Activated CD8-positive, alpha-beta T cell treated with anti-CD3 and anti-CD28 coated beads for 36 hours (primary cell): ENCODE results near the gene SELENBP1. TPM values are rescaled to one million over a fixed set of nuclear protein-coding genes. Genes with fewer than 3 reads are reported as not detected.
"Not testable (repeated sequence)": the region's sequence is repeated elsewhere in the genome, so short reads cannot be mapped to it uniquely, and the experiment has no call there.

ENCODE experiments used
- ATAC-seq: fragments of 200-7000 bp; cut with Tn5 transposase; one replicate; pipeline ENCODE4 v1.10.0; 2021; ENCODE audit warnings: mild to moderate bottlenecking, moderate library complexity
- CTCF ChIA-PET: fragments of 350-600 bp; sonication (Branson Sonifier 250); formaldehyde crosslinking; loops from one replicate; lab custom pipeline; 2021; ENCODE audit warnings: antibody characterized with exemption; lab: Charles Lee
- POLR2A ChIA-PET: fragments of 350-600 bp; sonication (Branson Sonifier 250); formaldehyde crosslinking; loops from one replicate; lab custom pipeline; 2021; ENCODE audit warnings: antibody characterized with exemption; lab: Charles Lee
- DNase-seq: peaks from one replicate; pipeline ENCODE4 v3.0.0-alpha.2; 2020
- H3K27ac Mint-ChIP-seq: one replicate; pipeline ENCODE4 v1.8.0; 2021; ENCODE audit warnings: mild to moderate bottlenecking, mixed read lengths
- H3K27me3 Mint-ChIP-seq: one replicate; pipeline ENCODE4 v1.8.0; 2021; ENCODE audit warnings: mixed read lengths
- H3K36me3 Mint-ChIP-seq: one replicate; pipeline ENCODE4 v1.8.0; 2021; ENCODE audit warnings: low read depth, mixed read lengths
- H3K4me1 Mint-ChIP-seq: one replicate; pipeline ENCODE4 v1.8.0; 2021; ENCODE audit warnings: low read depth, mixed read lengths
- H3K4me3 Mint-ChIP-seq: one replicate; pipeline ENCODE4 v1.8.0; 2021; ENCODE audit warnings: mild to moderate bottlenecking, moderate library complexity, mixed read lengths
- H3K9me3 Mint-ChIP-seq: one replicate; pipeline ENCODE4 v1.8.0; 2021; ENCODE audit warnings: mixed read lengths
- CTCF ChIP-seq: fragments of 200-600 bp; IDR thresholded peaks from one replicate; pipeline ENCODE4 v1.8.0; 2022; ENCODE audit warnings: antibody characterized with exemption, mild to moderate bottlenecking
- intact Hi-C: fragments of 100-400 bp; cut with micrococcal nuclease; formaldehyde crosslinking; loops from one replicate; pipeline ENCODE4 v1.10.0; 2022
- total RNA-seq, 2 experiments: library from RNA; stranded (reverse); gene quantifications; one replicate each; pipeline ENCODE4 v1.2.3, GENCODE V29; 2021

The SELENBP1 gene
- total RNA-seq, 2 experiments from 2014 or later, result not detected

- H3K4me1 Mint-ChIP-seq, result peaks cover 10% of the 10 kb centered on the region
- H3K36me3 Mint-ChIP-seq, result no peaks in the 10 kb centered on the region
- DNase-seq (no peak), ATAC-seq (no peak)
- TF ChIP-seq CTCF, result no peak
- H3K9me3 Mint-ChIP-seq, result no peaks in the 10 kb centered on the region
- H3K27me3 Mint-ChIP-seq, result no peaks in the 10 kb centered on the region
- H3K27ac Mint-ChIP-seq, result no peak overlapping the region
- CTCF ChIA-PET, result interaction anchor here (4.0 kb wide), 1 partner anchor 11 kb away, joined by 38 read pairs; no protein-coding TSS in a partner anchor
- POLR2A ChIA-PET, result interaction anchor here (0.6 kb wide), 1 partner anchor 122 kb away, joined by 3 read pairs; no protein-coding TSS in a partner anchor
- H3K4me3 Mint-ChIP-seq, result no peak overlapping the region
- intact Hi-C loops, result no loop called here
Observed at GRCh38 chr1:151352021-151352718, 20.3 kb downstream of the SELENBP1 start.

GRCh38 chr1:151350323-151350722 is 22.2 kb downstream of the SELENBP1 start:
- ATAC-seq, result not testable (repeated sequence)
- H3K36me3 Mint-ChIP-seq, result peaks cover 12% of the 10 kb centered on the region

GRCh38 chr1:151347523-151348246 is 24.8 kb downstream of the SELENBP1 start:
- Mint-ChIP-seq H3K36me3 (peaks cover 27% of the 10 kb centered on the region), H3K9me3 (no peaks in the 10 kb centered on the region), H3K27me3 (no peaks in the 10 kb centered on the region), H3K4me3 (peak overlapping the region; percentile 96), H3K27ac (peak overlapping the region; percentile 94), H3K4me1 (peaks cover 30% of the 10 kb centered on the region)
- intact Hi-C loops, result no loop called here
- CTCF ChIA-PET, result interaction anchor here (1.0 to 1.1 kb wide), 2 partner anchors 20 to 246 kb away, joined by 3 read pairs; no protein-coding TSS in a partner anchor
- DNase-seq (no peak), ATAC-seq (peak; percentile 9)
- POLR2A ChIA-PET, result interaction anchor here (0.8 to 1.6 kb wide), 8 partner anchors 9 to 66 kb away, joined by 3 to 6 read pairs (median 3); partner anchors contain the start of gene ZNF687
- no peak for TF ChIP-seq CTCF

More at GRCh38 chr1:151350323-151350722, 22.2 kb downstream of the SELENBP1 start:
- H3K4me1 Mint-ChIP-seq, result peaks cover 20% of the 10 kb centered on the region
- H3K27me3 Mint-ChIP-seq, H3K9me3 Mint-ChIP-seq, H3K27ac Mint-ChIP-seq, DNase-seq, H3K4me3 Mint-ChIP-seq, intact Hi-C loops: not testable (repeated sequence)
- CTCF ChIA-PET, result interaction anchor here (0.6 to 4.0 kb wide), 4 partner anchors 9 to 160 kb away, joined by 3 to 38 read pairs (median 5); partner anchors contain the start of gene VPS72
- POLR2A ChIA-PET, result interaction anchor here (0.7 to 1.5 kb wide), 5 partner anchors 9 to 60 kb away, joined by 3 to 4 read pairs (median 4); partner anchors contain the start of gene PSMB4

GRCh38 chr1:151346769-151347522 is 25.6 kb downstream of the SELENBP1 start, which contains the start of gene RFX5:
RFX5 (minus strand) TSS chr1:151347252; CDS start chr1:151346320, 932 bp downstream.
- CTCF ChIA-PET, result interaction anchor here (1.1 kb wide), 1 partner anchor 247 kb away, joined by 3 read pairs; no protein-coding TSS in a partner anchor
- intact Hi-C loops, result no loop called here
- TF ChIP-seq CTCF, result no peak

More at GRCh38 chr1:151346769-151347522, 25.6 kb downstream of the SELENBP1 start, which contains the start of gene RFX5:
- peaks cover 27% of the 10 kb centered on the region for H3K36me3 Mint-ChIP-seq
- peaks cover 30% of the 10 kb centered on the region for H3K4me1 Mint-ChIP-seq
- H3K9me3 Mint-ChIP-seq, result no peaks in the 10 kb centered on the region
- ATAC-seq, result peak; percentile 96
- no peaks in the 10 kb centered on the region for H3K27me3 Mint-ChIP-seq
- POLR2A ChIA-PET, result interaction anchor here (0.7 to 1.6 kb wide), 9 partner anchors 9 to 66 kb away, joined by 3 to 6 read pairs (median 3); partner anchors contain the start of gene ZNF687
- DNase-seq, result peak; percentile 97
- peak within 1 kb of the TSS; percentile 94 for H3K27ac Mint-ChIP-seq
- peak within 1 kb of the TSS; percentile 96 for H3K4me3 Mint-ChIP-seq
